Mucosa of descending colon (tissue), 3 donors: ENCODE results near the gene GPR89B. TPM values are rescaled to one million over a fixed set of nuclear protein-coding genes. Genes with fewer than 3 reads are reported as not detected.

Experiments
- ATAC-seq: fragments of 200-7000 bp; cut with Tn5 transposase; one replicate; pipeline ENCODE4 v1.9.1; 2020; ENCODE audit warnings: mild to moderate bottlenecking, moderate library complexity
- DNase-seq, 3 donors: peaks; one replicate each; pipeline ENCODE4 v3.0.0-alpha.2; 2020
- H3K36me3 ChIP-seq: fragments of 200-600 bp; one replicate; pipeline ENCODE4 v1.8.0; 2021; ENCODE audit warnings: low read depth, mild to moderate bottlenecking
- H3K4me1 ChIP-seq: fragments of 200-600 bp; one replicate; pipeline ENCODE4 v1.8.0; 2021; ENCODE audit warnings: low read depth, mild to moderate bottlenecking
- H3K4me3 ChIP-seq: fragments of 200-600 bp; one replicate; pipeline ENCODE4 v1.8.0; 2021; ENCODE audit warnings: mild to moderate bottlenecking
- H3K9me3 ChIP-seq: fragments of 200-600 bp; one replicate; pipeline ENCODE4 v1.8.0; 2021; ENCODE audit warnings: mild to moderate bottlenecking
- intact Hi-C, 2 donors: fragments of 100-400 bp; cut with DNase I in 1 of 2; cut with micrococcal nuclease in 1 of 2; formaldehyde crosslinking; loops; one replicate each; pipeline versions ENCODE4 v1.11.0 to v1.11.1; 2022; cut with DNase I, micrococcal nuclease
- total RNA-seq, 3 donors: library from RNA; stranded (reverse); fragmentation: NEBNext Ultra II Directional in 2 of 3; extraction: Animal tissue kit (Norgen Biotek cat#: 25700) in 2 of 3; gene quantifications; one replicate each; pipeline versions ENCODE4 v1.2.1 to v1.2.4, GENCODE V29; 2021 to 2023
- TF ChIP-seq, protein P1 (sequence below): fragments of 200-600 bp; IDR thresholded peaks from one replicate; pipeline ENCODE4 v1.8.0; 2022; ENCODE audit warnings: antibody characterized with exemption, mild to moderate bottlenecking
- donor health status: DM: no; HTN: no; CAD: no; lungs with moderate emphysema.
- donor health status: DM: no; HTN: no; CAD: no.
- donor health status: DM: no; HTN: yes; CAD: no.

The GPR89B gene
- total RNA-seq, 3 donors from 2014 or later: 8.4 to 16.0 (median 15.1) TPM

- ATAC-seq (peak; percentile 47), DNase-seq (no peak)
- Histone ChIP-seq H3K4me1 (peaks cover 3% of the 10 kb centered on the region), H3K9me3 (no peaks in the 10 kb centered on the region), H3K36me3 (no peaks in the 10 kb centered on the region), H3K4me3 (no peak overlapping the region)
- TF ChIP-seq, protein P1, sequence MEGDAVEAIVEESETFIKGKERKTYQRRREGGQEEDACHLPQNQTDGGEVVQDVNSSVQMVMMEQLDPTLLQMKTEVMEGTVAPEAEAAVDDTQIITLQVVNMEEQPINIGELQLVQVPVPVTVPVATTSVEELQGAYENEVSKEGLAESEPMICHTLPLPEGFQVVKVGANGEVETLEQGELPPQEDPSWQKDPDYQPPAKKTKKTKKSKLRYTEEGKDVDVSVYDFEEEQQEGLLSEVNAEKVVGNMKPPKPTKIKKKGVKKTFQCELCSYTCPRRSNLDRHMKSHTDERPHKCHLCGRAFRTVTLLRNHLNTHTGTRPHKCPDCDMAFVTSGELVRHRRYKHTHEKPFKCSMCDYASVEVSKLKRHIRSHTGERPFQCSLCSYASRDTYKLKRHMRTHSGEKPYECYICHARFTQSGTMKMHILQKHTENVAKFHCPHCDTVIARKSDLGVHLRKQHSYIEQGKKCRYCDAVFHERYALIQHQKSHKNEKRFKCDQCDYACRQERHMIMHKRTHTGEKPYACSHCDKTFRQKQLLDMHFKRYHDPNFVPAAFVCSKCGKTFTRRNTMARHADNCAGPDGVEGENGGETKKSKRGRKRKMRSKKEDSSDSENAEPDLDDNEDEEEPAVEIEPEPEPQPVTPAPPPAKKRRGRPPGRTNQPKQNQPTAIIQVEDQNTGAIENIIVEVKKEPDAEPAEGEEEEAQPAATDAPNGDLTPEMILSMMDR: no peak
- intact Hi-C loops: loop anchor here in 1 of 2 donors (5.0 to 10.0 kb wide), 2 partner anchors 170 to 397 kb away; no protein-coding TSS in a partner anchor
Measured at GRCh38 chr1:147892216-147892615, 36.0 kb upstream of the GPR89B start.

DNA sequence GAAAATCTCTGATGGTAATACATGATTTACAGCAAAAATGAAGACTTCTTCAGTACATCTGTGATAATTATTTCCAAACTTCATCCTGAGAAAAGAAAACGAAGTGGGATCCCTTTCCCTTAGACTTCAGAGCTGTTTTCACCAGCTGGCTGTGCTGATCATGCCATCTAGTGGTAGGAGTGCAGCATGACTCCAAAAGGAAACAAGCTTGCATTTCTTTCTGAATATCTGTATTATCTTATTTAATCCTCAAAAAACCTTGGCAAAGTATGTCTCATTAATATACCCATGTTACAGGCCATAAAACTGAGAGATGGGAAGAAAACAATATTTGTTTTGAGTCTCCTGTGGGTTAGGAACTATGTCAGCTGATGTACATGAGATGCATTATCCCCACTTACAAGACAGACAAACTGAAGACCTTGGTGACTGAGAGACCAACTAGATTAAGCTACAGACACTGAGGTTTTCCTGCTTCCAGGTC, 35.4 kb upstream of the GPR89B start:
- Histone ChIP-seq H3K4me1 (peaks cover 3% of the 10 kb centered on the region), H3K36me3 (no peaks in the 10 kb centered on the region), H3K9me3 (no peaks in the 10 kb centered on the region), H3K4me3 (no peak overlapping the region)
- DNase-seq (peak in 1 of 3 donors; percentile 26), ATAC-seq (peak; percentile 74)
- intact Hi-C loops: loop anchor here in 1 of 2 donors (5.0 to 10.0 kb wide), 2 partner anchors 170 to 398 kb away; no protein-coding TSS in a partner anchor
- TF ChIP-seq, protein P1: peak; percentile 90

DNA sequence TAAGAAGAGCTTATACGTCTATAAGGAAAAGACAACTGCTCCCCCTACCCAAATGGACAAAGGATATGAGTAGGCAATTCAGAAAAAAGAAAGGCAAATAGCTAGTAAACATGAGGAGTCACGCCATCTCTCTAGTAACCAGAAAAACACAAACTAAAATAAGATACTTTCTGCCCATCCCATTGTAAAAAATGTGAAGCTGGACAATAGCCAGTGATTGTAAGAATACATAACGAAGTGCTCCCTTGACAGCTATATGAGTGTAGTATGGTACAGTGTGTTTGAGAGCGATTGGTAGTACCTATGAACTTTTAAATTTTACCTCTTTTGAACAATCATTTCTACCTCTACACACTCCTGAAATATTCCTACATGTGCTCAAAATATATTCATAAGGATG, 33.1 kb upstream of the GPR89B start:
- peaks cover 3% of the 10 kb centered on the region for H3K4me1 ChIP-seq
- no peaks in the 10 kb centered on the region for H3K9me3 ChIP-seq
- H3K36me3 ChIP-seq: no peaks in the 10 kb centered on the region
- H3K4me3 ChIP-seq: no peak overlapping the region
- intact Hi-C loops: loop anchor here in 1 of 2 donors (10.0 kb wide), 1 partner anchor 400 kb away; no protein-coding TSS in a partner anchor
- DNase-seq: no peak
- TF ChIP-seq, protein P1: no peak
- ATAC-seq: no peak

GRCh38 chr1:147897029-147897752, 31.0 kb upstream of the GPR89B start:
- Histone ChIP-seq H3K4me1 (peaks cover 3% of the 10 kb centered on the region), H3K4me3 (no peak overlapping the region), H3K9me3 (no peaks in the 10 kb centered on the region), H3K36me3 (no peaks in the 10 kb centered on the region)
- DNase-seq: no peak
- TF ChIP-seq, protein P1: no peak
- intact Hi-C loops: loop anchor here in 1 of 2 donors (10.0 kb wide), 1 partner anchor 402 kb away; no protein-coding TSS in a partner anchor
- no peak for ATAC-seq

DNA sequence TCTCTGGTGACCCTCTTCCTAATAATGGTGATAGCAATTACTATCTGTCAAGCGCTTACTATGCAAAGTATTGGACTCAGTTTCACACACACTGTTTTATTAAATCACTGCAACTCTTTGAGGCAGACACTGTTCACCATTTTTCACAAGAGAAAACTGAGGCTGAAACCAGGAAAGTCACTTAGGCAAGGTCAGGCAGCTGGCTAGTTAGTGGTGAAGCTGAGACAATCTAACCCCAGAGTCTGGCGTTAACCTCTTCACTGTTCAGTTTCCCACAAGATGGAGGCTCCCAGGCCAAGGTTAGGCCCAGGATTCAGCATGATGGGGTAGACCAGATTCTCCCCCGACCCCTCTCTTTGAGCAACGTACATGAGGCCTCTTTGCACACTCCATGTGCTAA, 30.4 kb upstream of the GPR89B start:
- no peaks in the 10 kb centered on the region for H3K4me1 ChIP-seq
- no peaks in the 10 kb centered on the region for H3K9me3 ChIP-seq
- no peaks in the 10 kb centered on the region for H3K36me3 ChIP-seq
- no peak overlapping the region for H3K4me3 ChIP-seq
- DNase-seq (no peak), ATAC-seq (no peak)
- intact Hi-C loops: loop anchor here in 1 of 2 donors (10.0 kb wide), 1 partner anchor 403 kb away; no protein-coding TSS in a partner anchor
- TF ChIP-seq, protein P1: no peak
